NOMO-1 (cell line): ENCODE measurements around the gene LRP4.
"Not testable (repeated sequence)": the region's sequence is repeated elsewhere in the genome, so short reads cannot be mapped to it uniquely, and the experiment has no call there.

Experiments
- DNase-seq, 2 experiments: peaks; one replicate each; lab custom pipeline; 2025; ENCODE audit not compliant: unreplicated experiment in 2 of 2; lab: John Stamatoyannopoulos, UW

Gene LRP4

GRCh38 chr11:46918083-46918787, at the start of gene LRP4:
TSS of gene LRP4 (minus strand) at chr11:46918550. CDS start at chr11:46918379, 171 bp downstream.
- no peak for DNase-seq

GRCh38 chr11:46967962-46968361, 49.6 kb upstream of the LRP4 start:
- no peak for DNase-seq

- no peak for DNase-seq
Observed at GRCh38 chr11:46966773-46967172, 48.4 kb upstream of the LRP4 start.

GRCh38 chr11:46963844-46964243, 45.5 kb upstream of the LRP4 start:
- DNase-seq, result no peak

- DNase-seq, result not testable (repeated sequence)
Observed at GRCh38 chr11:46961886-46962285, 43.5 kb upstream of the LRP4 start.

GRCh38 chr11:46961041-46961440, 42.7 kb upstream of the LRP4 start:
- DNase-seq, result no peak

- DNase-seq, result no peak
Observed at GRCh38 chr11:46958777-46959176, 40.4 kb upstream of the LRP4 start.

GRCh38 chr11:46953093-46953492, 34.7 kb upstream of the LRP4 start:
- no peak for DNase-seq

- peak in 1 of 2 experiments; percentile 27 for DNase-seq
Observed at GRCh38 chr11:46952553-46952952, 34.2 kb upstream of the LRP4 start.

GRCh38 chr11:46951864-46952263, 33.5 kb upstream of the LRP4 start:
- DNase-seq, result no peak

- no peak for DNase-seq
Observed at GRCh38 chr11:46949297-46949696, 30.9 kb upstream of the LRP4 start.

- DNase-seq, result peak in 1 of 2 experiments; percentile 31
Observed at GRCh38 chr11:46948378-46949131, 30.2 kb upstream of the LRP4 start.

GRCh38 chr11:46947399-46948077, 29.2 kb upstream of the LRP4 start:
- no peak for DNase-seq

GRCh38 chr11:46944356-46945075, 26.2 kb upstream of the LRP4 start:
- no peak for DNase-seq

- no peak for DNase-seq
Observed at GRCh38 chr11:46942172-46942571, 23.8 kb upstream of the LRP4 start.

- peak; percentile 75 to 78 for DNase-seq
Observed at GRCh38 chr11:46936138-46937110, 18.1 kb upstream of the LRP4 start, which contains the start of gene CSTPP1. TSS of gene CSTPP1 (plus strand) at chr11:46936761. CDS start at chr11:46936806, 45 bp downstream.

GRCh38 chr11:46930089-46930488, 11.7 kb upstream of the LRP4 start:
- DNase-seq, result peak in 1 of 2 experiments; percentile 44

GRCh38 chr11:46928701-46929100, 10.4 kb upstream of the LRP4 start:
- not testable (repeated sequence) for DNase-seq

- DNase-seq, result not testable (repeated sequence)
Observed at GRCh38 chr11:46927928-46928327, 9.6 kb upstream of the LRP4 start.

- DNase-seq, result no peak
Observed at GRCh38 chr11:46920755-46921154, 2.4 kb upstream of the LRP4 start.
